Measurements from ENCODE around the gene TOP3A. TPM values are rescaled to one million over a fixed set of nuclear protein-coding genes. Genes with fewer than 3 reads are reported as not detected.

TOP3A gene
- total and polyA plus RNA-seq, 2 experiments from 2014 or later = 21.7 to 76.7 TPM

- no peak for DNase-seq (ENCODE audit: low spot score)
- TF ChIP-seq STAT1 (IDR thresholded peaks at IDR 0.05; ENCODE audit: unreplicated experiment) = no peak
- TF ChIP-seq POLR2AphosphoS5 (IDR thresholded peaks at IDR 0.05; ENCODE audit: low read depth) = no peak
- H3K27me3 Mint-ChIP-seq (ENCODE audit: insufficient read depth, low read depth, poor library complexity) = peaks cover 15% of the 10 kb centered on the region
- H3K36me3 Mint-ChIP-seq (ENCODE audit: low read depth) = no peaks in the 10 kb centered on the region; the same call in 2 of the 3 replicates
- no peak overlapping the region; the same call in 1 of the 2 replicates for H3K27ac Mint-ChIP-seq
- Histone ChIP-seq H3K4me3 (no peak overlapping the region), H3F3A (replicated peaks; ENCODE audit: low read depth) (0 out of 2 replicates have a peak, but pooled peaks cover 3% of the 10 kb centered on the region), H3K4me2 (no peak overlapping the region), H3K9me2 (ENCODE audit: insufficient read depth) (no peaks in the 10 kb centered on the region), H3K27ac (ENCODE audit: low read depth) (no peak overlapping the region), H2AFZ (no peak overlapping the region), H3K4me1 (ENCODE audit: insufficient read depth) (peaks cover 16% of the 10 kb centered on the region), H3K36me3 (ENCODE audit: insufficient read depth) (no peaks in the 10 kb centered on the region), H3K79me2 (replicated peaks; ENCODE audit: insufficient read depth) (peaks cover 58% of the 10 kb centered on the region), H3K27me3 (ENCODE audit: insufficient read depth) (no peaks in the 10 kb centered on the region), H4K20me1 (replicated peaks; ENCODE audit: insufficient read depth) (peaks cover 4% of the 10 kb centered on the region)
- peak overlapping the region; percentile 30; the same call in 2 of the 3 replicates for H3K4me3 Mint-ChIP-seq
- no peak for ATAC-seq
- H3K4me1 Mint-ChIP-seq = peaks cover 23% of the 10 kb centered on the region
- H3K9me3 Mint-ChIP-seq = no peaks in the 10 kb centered on the region
These were observed 87.2 kb downstream of the TOP3A start for GRCh38 chr17:18227635-18228034.

- H3K36me3 ChIP-seq (ENCODE audit: insufficient read depth) = no peaks in the 10 kb centered on the region
- H3K27ac ChIP-seq (ENCODE audit: low read depth) = no peak overlapping the region
- peak overlapping the region; percentile 97 for H3K4me2 ChIP-seq
- peaks cover 51% of the 10 kb centered on the region for H3K79me2 ChIP-seq (replicated peaks; ENCODE audit: insufficient read depth)
- 0 out of 2 replicates have a peak, but pooled peaks cover 3% of the 10 kb centered on the region for H3F3A ChIP-seq (replicated peaks; ENCODE audit: low read depth)
- peak overlapping the region; percentile 93 for H3K4me3 Mint-ChIP-seq
- no peaks in the 10 kb centered on the region for H3K9me2 ChIP-seq (ENCODE audit: insufficient read depth)
- TF ChIP-seq ZNF462 (CRISPR knock-in tag; IDR thresholded peaks at IDR 0.05) = no peak
- peaks cover 15% of the 10 kb centered on the region for H3K27me3 Mint-ChIP-seq (ENCODE audit: insufficient read depth, low read depth, poor library complexity)
- no peaks in the 10 kb centered on the region for H3K27me3 ChIP-seq (ENCODE audit: insufficient read depth)
- H3K4me1 ChIP-seq (ENCODE audit: insufficient read depth) = peaks cover 16% of the 10 kb centered on the region
- peak overlapping the region; percentile 38; the same call in 1 of the 2 replicates for H2AFZ ChIP-seq
- no peaks in the 10 kb centered on the region for H3K9me3 Mint-ChIP-seq
- peaks cover 23% of the 10 kb centered on the region for H3K4me1 Mint-ChIP-seq
- H3K4me3 ChIP-seq = peak overlapping the region; percentile 96
- no peak for ATAC-seq
- peaks cover 4% of the 10 kb centered on the region for H4K20me1 ChIP-seq (replicated peaks; ENCODE audit: insufficient read depth)
- peak overlapping the region; percentile 64; the same call in 1 of the 2 replicates for H3K27ac Mint-ChIP-seq
- DNase-seq (ENCODE audit: low spot score) = no peak
- H3K36me3 Mint-ChIP-seq (ENCODE audit: low read depth) = no peaks in the 10 kb centered on the region; the same call in 2 of the 3 replicates
These were observed 88.4 kb downstream of the TOP3A start for GRCh38 chr17:18226284-18226945.

Data from GM23338 (cell line).